ENCODE measurements around the gene NAT14. TPM values are rescaled to one million over a fixed set of nuclear protein-coding genes. Genes with fewer than 3 reads are reported as not detected.
"Not testable (repeated sequence)": the region's sequence is repeated elsewhere in the genome, so short reads cannot be mapped to it uniquely, and the experiment has no call there.

Gene NAT14
- total RNA-seq, 2 experiments from 2014 or later = 14.6 to 23.2 TPM

- no peak overlapping the region for H3K4me3 Mint-ChIP-seq
- no peak for DNase-seq
- peak; percentile 59 for ATAC-seq
- H3K4me1 Mint-ChIP-seq = peaks cover 2% of the 10 kb centered on the region
- H3K27me3 Mint-ChIP-seq = peaks cover 50% of the 10 kb centered on the region
- CTCF ChIA-PET = no interaction called here
- H3K36me3 Mint-ChIP-seq = no peaks in the 10 kb centered on the region
- H3K9me3 Mint-ChIP-seq (ENCODE audit: low read depth) = no peaks in the 10 kb centered on the region
- H3K27ac Mint-ChIP-seq = no peak overlapping the region
Measured at GRCh38 chr19:55447421-55448174, 37.4 kb upstream of the NAT14 start.

GRCh38 chr19:55448175-55448490, 36.9 kb upstream of the NAT14 start:
- peaks cover 45% of the 10 kb centered on the region for H3K27me3 Mint-ChIP-seq
- H3K27ac Mint-ChIP-seq; H3K9me3 Mint-ChIP-seq (ENCODE audit: low read depth); H3K4me1 Mint-ChIP-seq; DNase-seq; CTCF ChIA-PET; ATAC-seq; H3K4me3 Mint-ChIP-seq; H3K36me3 Mint-ChIP-seq: not testable (repeated sequence)

- Mint-ChIP-seq H3K27me3 (peaks cover 37% of the 10 kb centered on the region), H3K36me3 (peaks cover 4% of the 10 kb centered on the region), H3K27ac (no peak overlapping the region), H3K4me1 (peaks cover 6% of the 10 kb centered on the region), H3K4me3 (no peak overlapping the region), H3K9me3 (ENCODE audit: low read depth) (no peaks in the 10 kb centered on the region)
- DNase-seq (no peak), ATAC-seq (no peak)
- CTCF ChIA-PET = interaction anchor here (0.7 kb wide), 1 partner anchor 272 kb away, joined by 3 read pairs; no protein-coding TSS in a partner anchor
Measured at GRCh38 chr19:55449469-55449868, 35.5 kb upstream of the NAT14 start.

GRCh38 chr19:55451163-55451964, 33.6 kb upstream of the NAT14 start:
- Mint-ChIP-seq H3K4me3 (no peak overlapping the region), H3K9me3 (ENCODE audit: low read depth) (no peaks in the 10 kb centered on the region), H3K27me3 (peaks cover 23% of the 10 kb centered on the region), H3K4me1 (peaks cover 6% of the 10 kb centered on the region), H3K27ac (no peak overlapping the region), H3K36me3 (peaks cover 4% of the 10 kb centered on the region)
- no peak for ATAC-seq
- CTCF ChIA-PET = interaction anchor here (0.8 kb wide), 1 partner anchor 15 kb away, joined by 3 read pairs; no protein-coding TSS in a partner anchor
- no peak for DNase-seq

- Mint-ChIP-seq H3K36me3 (peaks cover 4% of the 10 kb centered on the region), H3K9me3 (ENCODE audit: low read depth) (no peaks in the 10 kb centered on the region), H3K4me3 (no peak overlapping the region), H3K27me3 (peaks cover 23% of the 10 kb centered on the region), H3K4me1 (peaks cover 6% of the 10 kb centered on the region), H3K27ac (no peak overlapping the region)
- ATAC-seq = no peak
- CTCF ChIA-PET = interaction anchor here (0.8 kb wide), 1 partner anchor 15 kb away, joined by 3 read pairs; no protein-coding TSS in a partner anchor
- no peak for DNase-seq
Measured at GRCh38 chr19:55451965-55452748, 32.8 kb upstream of the NAT14 start.

GRCh38 chr19:55452749-55453346, 32.1 kb upstream of the NAT14 start:
- peaks cover 4% of the 10 kb centered on the region for H3K36me3 Mint-ChIP-seq
- peaks cover 6% of the 10 kb centered on the region for H3K4me1 Mint-ChIP-seq
- no peak overlapping the region for H3K27ac Mint-ChIP-seq
- ATAC-seq (peak; percentile 53), DNase-seq (peak; percentile 59)
- no peaks in the 10 kb centered on the region for H3K9me3 Mint-ChIP-seq (ENCODE audit: low read depth)
- H3K27me3 Mint-ChIP-seq = peaks cover 23% of the 10 kb centered on the region
- H3K4me3 Mint-ChIP-seq = no peak overlapping the region
- CTCF ChIA-PET = interaction anchor here (0.6 to 1.6 kb wide), 4 partner anchors 14 to 312 kb away, joined by 3 to 8 read pairs (median 6); no protein-coding TSS in a partner anchor

GRCh38 chr19:55453511-55454260, 31.3 kb upstream of the NAT14 start:
- H3K4me3 Mint-ChIP-seq = no peak overlapping the region
- CTCF ChIA-PET = interaction anchor here (0.6 to 1.6 kb wide), 8 partner anchors 9 to 313 kb away, joined by 3 to 8 read pairs (median 4); no protein-coding TSS in a partner anchor
- no peak for ATAC-seq

GRCh38 chr19:55454787-55455243, 30.2 kb upstream of the NAT14 start:
- Mint-ChIP-seq H3K36me3 (peaks cover 4% of the 10 kb centered on the region), H3K4me1 (peaks cover 6% of the 10 kb centered on the region), H3K4me3 (no peak overlapping the region), H3K27ac (no peak overlapping the region), H3K9me3 (ENCODE audit: low read depth) (no peaks in the 10 kb centered on the region), H3K27me3 (peaks cover 22% of the 10 kb centered on the region)
- DNase-seq (peak; percentile 68), ATAC-seq (no peak)
- CTCF ChIA-PET = interaction anchor here (1.0 kb wide), 1 partner anchor 173 kb away, joined by 3 read pairs; no protein-coding TSS in a partner anchor

More at GRCh38 chr19:55453511-55454260, 31.3 kb upstream of the NAT14 start:
- H3K27me3 Mint-ChIP-seq = peaks cover 23% of the 10 kb centered on the region
- no peak overlapping the region for H3K27ac Mint-ChIP-seq
- H3K4me1 Mint-ChIP-seq = peaks cover 6% of the 10 kb centered on the region
- no peaks in the 10 kb centered on the region for H3K9me3 Mint-ChIP-seq (ENCODE audit: low read depth)
- DNase-seq = no peak
- H3K36me3 Mint-ChIP-seq = peaks cover 4% of the 10 kb centered on the region

- H3K9me3 Mint-ChIP-seq (ENCODE audit: low read depth) = no peaks in the 10 kb centered on the region
Measured at GRCh38 chr19:55455576-55456235, 29.3 kb upstream of the NAT14 start.

GRCh38 chr19:55456347-55456746, 28.6 kb upstream of the NAT14 start:
- ATAC-seq (no peak), DNase-seq (no peak)
- no peaks in the 10 kb centered on the region for H3K9me3 Mint-ChIP-seq (ENCODE audit: low read depth)
- CTCF ChIA-PET = no interaction called here
- H3K4me3 Mint-ChIP-seq = no peak overlapping the region
- H3K27me3 Mint-ChIP-seq = peaks cover 14% of the 10 kb centered on the region
- peaks cover 17% of the 10 kb centered on the region for H3K4me1 Mint-ChIP-seq
- H3K27ac Mint-ChIP-seq = no peak overlapping the region
- peaks cover 4% of the 10 kb centered on the region for H3K36me3 Mint-ChIP-seq

More at GRCh38 chr19:55455576-55456235, 29.3 kb upstream of the NAT14 start:
- H3K27ac Mint-ChIP-seq = no peak overlapping the region
- peaks cover 4% of the 10 kb centered on the region for H3K36me3 Mint-ChIP-seq
- CTCF ChIA-PET = no interaction called here
- peaks cover 17% of the 10 kb centered on the region for H3K27me3 Mint-ChIP-seq
- DNase-seq (no peak), ATAC-seq (no peak)
- peaks cover 14% of the 10 kb centered on the region for H3K4me1 Mint-ChIP-seq
- H3K4me3 Mint-ChIP-seq = no peak overlapping the region

- Mint-ChIP-seq H3K4me3 (no peak overlapping the region), H3K27me3 (peaks cover 5% of the 10 kb centered on the region), H3K27ac (no peak overlapping the region), H3K9me3 (ENCODE audit: low read depth) (no peaks in the 10 kb centered on the region), H3K4me1 (peaks cover 23% of the 10 kb centered on the region), H3K36me3 (peaks cover 4% of the 10 kb centered on the region)
- DNase-seq (no peak), ATAC-seq (no peak)
- CTCF ChIA-PET = interaction anchor here (2.0 to 6.3 kb wide), 2 partner anchors 10 to 47 kb away, joined by 12 to 41 read pairs; no protein-coding TSS in a partner anchor
Measured at GRCh38 chr19:55457683-55458457, 27.1 kb upstream of the NAT14 start.

Data from activated CD8-positive, alpha-beta memory T cell treated with anti-CD3 and anti-CD28 coated beads, Interleukin-2, amount 10 ng/mL, durations not matched to agents 7 days and 5 days (primary cell).